Measurements from ENCODE around the gene ERFL.
A peak's percentile ranks its signal among the peaks of the same experiment; 100 is the strongest.

GRCh38 chr19:41887711-41888382, 40.4 kb downstream of the ERFL start:
- no peak for TF ChIP-seq POLR2A (IDR thresholded peaks at IDR 0.05; ENCODE audit: control extremely low read depth in 1 of 2, low read depth in 2 of 2, low read length in 2 of 2)
- peak in 1 of 3 experiments; percentile 52; a peak in 2 of 4 replicates for TF ChIP-seq CTCF (IDR thresholded peaks at IDR 0.05; ENCODE audit: control extremely low read depth in 1 of 3, insufficient read depth in 1 of 3, low read depth in 1 of 3, low read length in 3 of 3)
- 0 out of 2 replicates have a peak, but pooled peaks have one; percentile 40 for TF ChIP-seq SP1 (IDR thresholded peaks at IDR 0.05; ENCODE audit: low read depth, low read length)
- TF ChIP-seq EP300 (IDR thresholded peaks at IDR 0.05; ENCODE audit: borderline replicate concordance in 1 of 2, low read depth in 2 of 2, low read length in 2 of 2), result 0 out of 3 replicates have a peak, but pooled peaks of 1 of the 2 experiments have one; percentile 38
- no peak for TF ChIP-seq RNF2 (IDR thresholded peaks at IDR 0.05; ENCODE audit: borderline replicate concordance, low read depth, low read length, missing control alignments, poor library complexity, severe bottlenecking)
- no peak for TF ChIP-seq YY1 (IDR thresholded peaks at IDR 0.05; ENCODE audit: low read depth, low read length)
- TF ChIP-seq ZNF274 (IDR thresholded peaks at IDR 0.05; ENCODE audit: borderline replicate concordance, extremely low read depth, low read length), result no peak
- no peak for TF ChIP-seq CHD7 (IDR thresholded peaks at IDR 0.05; ENCODE audit: insufficient replicate concordance, low read length)
- no peak for TF ChIP-seq ATF2 (IDR thresholded peaks at IDR 0.05; ENCODE audit: low read length)
- TF ChIP-seq MAX (IDR thresholded peaks at IDR 0.05), result no peak

All from H1 (cell line).